HL-60 (cell line): ENCODE data around the gene TTC39B.

Source experiments
- GABPA ChIP-seq: IDR thresholded peaks from 2 replicates; pipeline ENCODE4 v1.6.1; 2012; ENCODE audit warnings: low read depth
- TF ChIP-seq, protein P1 (sequence below): IDR thresholded peaks from one replicate; pipeline ENCODE4 v1.5.1; 2011; ENCODE audit warnings: low read length, control low read depth, inconsistent platforms; ENCODE audit not compliant: insufficient read depth

DNA sequence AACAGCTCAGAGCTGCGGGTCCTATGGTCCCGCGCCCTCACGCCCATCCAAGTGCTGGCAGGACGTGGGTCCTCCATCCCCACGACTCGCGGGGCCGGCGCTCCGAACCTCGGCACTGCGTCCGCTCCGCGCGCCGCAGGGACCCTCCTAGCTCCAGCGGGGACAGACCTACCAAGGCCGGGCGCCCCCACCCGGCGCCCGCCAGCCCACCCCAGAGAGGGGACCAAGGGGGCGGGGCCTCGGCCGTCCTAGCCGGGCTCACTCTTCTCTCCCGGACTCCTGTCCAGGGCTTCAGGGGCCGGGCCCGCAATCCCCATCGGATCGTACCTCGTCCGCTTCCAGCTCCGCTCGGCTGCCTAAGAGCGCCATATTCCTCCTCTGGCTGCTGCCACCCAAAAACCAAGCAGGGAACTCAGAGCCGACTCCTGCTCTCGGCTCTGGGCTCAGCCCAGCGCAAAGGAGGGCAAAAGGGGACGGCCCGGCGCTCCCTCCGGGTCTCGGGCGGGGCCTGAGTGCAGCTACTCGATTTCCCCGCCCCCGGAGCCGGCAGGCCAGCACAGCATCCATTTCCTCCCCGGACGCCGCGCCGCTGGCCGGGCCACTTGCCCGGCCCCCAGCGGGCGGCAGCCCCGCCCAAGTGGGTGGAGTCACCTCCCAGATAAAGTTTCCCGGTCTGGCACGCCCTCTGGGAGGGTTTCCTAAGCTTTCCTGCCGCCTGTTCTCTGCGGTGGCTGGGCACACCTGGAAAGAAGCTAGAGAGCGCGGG, at the start of gene TTC39B:
- TF ChIP-seq, protein P1, sequence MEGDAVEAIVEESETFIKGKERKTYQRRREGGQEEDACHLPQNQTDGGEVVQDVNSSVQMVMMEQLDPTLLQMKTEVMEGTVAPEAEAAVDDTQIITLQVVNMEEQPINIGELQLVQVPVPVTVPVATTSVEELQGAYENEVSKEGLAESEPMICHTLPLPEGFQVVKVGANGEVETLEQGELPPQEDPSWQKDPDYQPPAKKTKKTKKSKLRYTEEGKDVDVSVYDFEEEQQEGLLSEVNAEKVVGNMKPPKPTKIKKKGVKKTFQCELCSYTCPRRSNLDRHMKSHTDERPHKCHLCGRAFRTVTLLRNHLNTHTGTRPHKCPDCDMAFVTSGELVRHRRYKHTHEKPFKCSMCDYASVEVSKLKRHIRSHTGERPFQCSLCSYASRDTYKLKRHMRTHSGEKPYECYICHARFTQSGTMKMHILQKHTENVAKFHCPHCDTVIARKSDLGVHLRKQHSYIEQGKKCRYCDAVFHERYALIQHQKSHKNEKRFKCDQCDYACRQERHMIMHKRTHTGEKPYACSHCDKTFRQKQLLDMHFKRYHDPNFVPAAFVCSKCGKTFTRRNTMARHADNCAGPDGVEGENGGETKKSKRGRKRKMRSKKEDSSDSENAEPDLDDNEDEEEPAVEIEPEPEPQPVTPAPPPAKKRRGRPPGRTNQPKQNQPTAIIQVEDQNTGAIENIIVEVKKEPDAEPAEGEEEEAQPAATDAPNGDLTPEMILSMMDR: no peak
- TF ChIP-seq GABPA: no peak
